ENCODE results near the gene CD44.

The CD44 gene

GRCh38 chr11:35139722-35140282, 831 bp downstream of the CD44 start:
- DNase-seq (ENCODE audit: low spot score): peak; percentile 55

DNA sequence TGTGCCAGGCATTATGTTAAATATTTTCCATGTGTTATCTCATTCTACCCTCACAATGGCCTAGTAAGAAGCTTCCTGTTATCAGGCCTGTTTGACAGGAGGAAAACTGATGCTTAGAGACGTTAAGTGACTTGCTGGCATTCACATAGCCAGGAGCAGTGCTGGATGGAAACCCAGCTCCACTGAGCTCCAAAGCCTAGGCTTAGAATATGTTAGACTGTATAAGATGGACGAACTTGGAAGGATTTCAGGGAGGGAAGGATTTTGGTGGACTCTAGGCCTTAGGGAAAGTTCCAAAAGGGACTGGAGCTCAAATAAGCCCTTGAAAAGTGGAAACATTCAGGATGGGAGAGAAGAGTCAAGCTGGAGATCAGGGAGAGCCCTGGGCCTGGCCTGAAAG, 2.1 kb downstream of the CD44 start:
- no peak for DNase-seq (ENCODE audit: low spot score)

GRCh38 chr11:35141571-35141971, 2.6 kb downstream of the CD44 start:
- no peak for DNase-seq (ENCODE audit: low spot score)

DNA sequence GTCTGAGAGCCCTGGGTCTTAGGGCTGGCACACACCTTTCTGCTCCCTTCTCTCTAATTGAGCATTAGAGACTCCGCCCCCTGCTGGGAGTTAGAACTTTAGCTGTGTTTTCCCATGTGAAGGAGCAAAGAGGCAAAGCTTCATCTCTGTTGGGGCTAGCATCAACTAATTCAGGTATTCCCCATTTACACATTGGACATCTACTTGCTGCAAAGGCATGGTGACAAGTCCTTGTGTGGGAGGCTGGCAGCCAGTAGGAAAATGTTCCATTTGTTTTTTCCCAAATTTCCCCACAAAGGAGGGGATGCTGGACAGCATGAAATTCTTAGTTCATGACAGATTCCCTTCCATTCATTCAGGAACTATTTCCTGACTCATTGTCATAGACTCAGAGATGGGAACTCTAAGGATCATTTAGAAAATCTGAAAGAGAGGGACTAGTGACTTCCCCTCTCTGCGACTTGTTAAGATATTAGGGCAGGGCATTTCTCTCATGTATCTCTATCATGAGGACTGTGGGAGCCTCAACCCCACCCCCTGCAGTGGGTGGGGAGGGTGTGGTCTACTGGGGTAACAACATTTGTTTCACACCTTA, 3.6 kb downstream of the CD44 start:
- peak; percentile 46 for DNase-seq (ENCODE audit: low spot score)

DNA sequence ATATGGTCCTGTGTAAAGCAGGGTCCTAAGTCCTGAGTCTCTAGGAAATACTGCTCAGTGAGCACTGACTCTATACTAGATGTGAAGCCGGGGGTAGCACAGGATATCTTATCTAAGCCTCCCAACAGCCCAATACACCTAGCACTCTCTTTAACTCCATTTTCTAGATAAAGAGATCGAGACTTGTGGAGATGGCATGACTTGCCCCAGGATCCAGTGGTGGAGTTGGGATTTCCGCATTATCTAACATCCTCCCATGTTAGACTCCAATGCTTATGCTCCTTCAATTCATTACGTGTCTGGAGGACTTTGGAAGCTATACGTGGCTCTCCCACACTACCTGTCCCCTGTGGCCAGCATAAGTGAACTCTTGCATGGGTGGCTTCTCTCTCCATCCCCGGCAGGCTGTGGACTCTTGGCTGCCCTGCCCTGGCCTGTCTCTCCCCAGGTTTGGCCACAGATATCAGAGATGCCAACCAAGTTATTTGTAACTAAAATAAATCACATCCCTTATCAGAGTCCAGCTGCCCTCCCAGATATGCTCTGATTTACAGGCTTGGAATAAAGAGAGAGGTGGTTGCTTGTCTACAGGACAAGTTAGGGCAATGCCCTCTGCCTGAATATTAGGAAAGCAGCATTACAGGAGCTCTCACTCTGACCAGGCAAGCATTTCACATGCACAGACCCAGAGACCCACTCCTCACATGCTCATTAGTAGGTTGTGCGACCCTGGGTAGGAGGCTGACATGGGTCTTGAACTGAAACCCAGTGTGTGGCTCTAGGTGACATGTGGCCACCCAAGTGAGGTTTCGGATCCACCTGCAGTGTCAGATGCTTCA, 4.5 kb downstream of the CD44 start:
- no peak for DNase-seq (ENCODE audit: low spot score)

DNA sequence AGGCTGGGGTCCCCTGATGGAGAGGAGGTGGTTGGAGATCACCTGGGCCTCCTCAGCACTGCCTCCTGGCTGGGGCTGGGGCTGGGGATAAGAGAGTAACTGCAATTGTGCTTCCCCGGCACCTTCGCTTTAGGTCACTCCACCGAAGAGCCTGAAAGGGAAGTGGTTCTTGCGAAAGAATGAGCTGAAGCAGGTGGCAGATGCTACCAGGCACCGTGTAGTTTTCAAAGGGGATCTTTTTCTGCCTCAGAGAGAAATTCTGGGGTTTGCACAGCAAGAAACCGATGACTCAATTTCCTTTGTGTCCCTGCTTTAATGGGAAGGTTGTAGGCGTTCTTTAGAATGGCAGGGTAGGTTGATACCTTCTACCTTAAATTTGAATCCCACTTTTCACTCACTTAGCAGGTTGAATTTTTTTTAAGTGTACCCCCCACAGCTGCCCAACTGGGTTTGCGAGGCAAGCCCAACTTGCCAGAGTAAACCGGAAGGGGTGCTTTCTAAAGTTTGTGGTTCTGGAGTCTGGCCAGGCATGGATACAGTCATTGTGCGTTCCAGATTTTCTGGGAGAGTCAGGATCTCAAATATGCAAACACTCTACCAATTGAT, 5.3 kb downstream of the CD44 start:
- peak; percentile 66 for DNase-seq (ENCODE audit: low spot score)

GRCh38 chr11:35144806-35145205, 5.8 kb downstream of the CD44 start:
- no peak for DNase-seq (ENCODE audit: low spot score)

- DNase-seq (ENCODE audit: low spot score): peak; percentile 67
Measured at GRCh38 chr11:35145271-35145670, 6.3 kb downstream of the CD44 start.

- no peak for DNase-seq (ENCODE audit: low spot score)
Measured at GRCh38 chr11:35146074-35146521, 7.1 kb downstream of the CD44 start.

GRCh38 chr11:35146711-35147110, 7.7 kb downstream of the CD44 start:
- DNase-seq (ENCODE audit: low spot score): no peak

DNA sequence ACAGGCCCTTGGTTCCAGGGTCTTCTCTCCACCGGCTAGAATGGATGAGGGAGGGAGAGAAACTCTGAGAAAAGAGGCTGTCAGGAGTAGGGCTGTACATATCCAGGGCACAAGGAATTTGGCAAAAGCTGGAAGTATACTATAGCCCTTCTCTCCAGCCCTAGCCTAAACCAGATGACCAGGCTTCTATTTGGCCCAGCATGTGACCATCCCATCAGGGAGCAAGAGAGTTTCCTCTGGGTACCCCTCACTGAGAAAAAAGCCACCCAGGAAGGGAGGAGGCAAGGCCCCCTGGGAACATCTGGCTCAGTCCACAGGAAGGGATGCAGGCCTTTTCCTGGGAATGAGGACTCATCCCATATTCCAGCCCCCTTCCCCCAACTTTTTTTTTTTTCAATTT, 8.3 kb downstream of the CD44 start:
- DNase-seq (ENCODE audit: low spot score): no peak

GRCh38 chr11:35148163-35148837, 9.3 kb downstream of the CD44 start:
- DNase-seq (ENCODE audit: low spot score): no peak

DNA sequence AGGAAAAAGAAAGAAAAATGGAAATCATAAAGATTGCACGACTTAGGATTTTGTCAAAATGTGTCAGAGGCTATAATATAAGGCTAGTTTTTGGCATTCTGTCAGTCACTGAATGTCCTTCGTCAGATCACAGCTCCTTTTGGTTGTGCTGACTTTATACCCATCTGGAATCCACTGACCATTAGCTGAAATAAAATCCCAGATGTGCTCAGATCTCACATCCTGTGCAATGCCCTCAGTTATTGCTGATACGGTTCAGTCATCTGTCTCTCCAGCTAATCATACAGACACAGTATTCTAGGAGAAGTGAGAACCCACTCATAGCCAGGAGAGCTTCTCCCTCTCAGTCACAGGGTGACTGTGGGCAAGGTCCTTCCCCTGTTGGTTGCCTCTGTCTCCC, 11.5 kb downstream of the CD44 start:
- no peak for DNase-seq (ENCODE audit: low spot score)

GRCh38 chr11:35151241-35151640, 12.3 kb downstream of the CD44 start:
- no peak for DNase-seq (ENCODE audit: low spot score)

- no peak for DNase-seq (ENCODE audit: low spot score)
Measured at GRCh38 chr11:35151683-35152280, 12.8 kb downstream of the CD44 start.

DNA sequence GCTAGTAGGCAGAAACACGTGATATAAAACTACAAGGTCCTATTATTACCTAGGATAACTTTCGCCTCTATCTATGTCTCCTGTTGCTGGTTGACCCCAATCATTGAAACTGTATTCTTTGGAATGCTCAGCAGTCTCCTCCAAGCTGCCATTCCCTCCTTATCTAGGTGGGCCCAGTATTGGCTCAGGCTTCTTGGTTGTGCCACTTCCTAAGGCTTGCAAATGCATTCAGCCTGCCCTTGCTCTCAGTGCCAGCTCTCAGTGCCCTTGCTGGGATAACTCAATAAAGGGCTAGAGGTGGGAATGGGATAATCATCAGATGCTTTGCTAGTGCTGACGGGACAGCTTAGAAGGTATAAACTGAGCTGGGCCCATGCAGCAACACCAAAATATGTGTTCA, 13.6 kb downstream of the CD44 start:
- DNase-seq (ENCODE audit: low spot score): no peak

DNA sequence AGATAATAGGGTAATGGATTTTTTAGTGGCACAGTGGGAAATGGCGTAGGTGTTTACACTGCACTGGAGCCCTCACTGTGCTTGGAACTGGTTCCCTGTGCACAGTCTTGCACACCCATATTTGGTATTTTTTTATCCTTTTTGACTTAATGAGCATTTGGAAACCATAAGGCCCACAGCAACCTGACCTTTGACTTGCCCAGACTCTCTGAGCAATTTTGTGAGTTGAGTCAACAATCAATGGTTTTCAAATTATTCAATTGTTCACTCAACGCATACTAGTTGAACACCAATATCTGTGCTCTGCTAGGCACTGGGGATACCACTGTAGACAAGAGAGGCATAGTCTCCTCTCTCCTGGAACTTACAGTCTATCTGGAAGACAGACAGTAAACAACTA, 14.3 kb downstream of the CD44 start:
- no peak for DNase-seq (ENCODE audit: low spot score)

DNA sequence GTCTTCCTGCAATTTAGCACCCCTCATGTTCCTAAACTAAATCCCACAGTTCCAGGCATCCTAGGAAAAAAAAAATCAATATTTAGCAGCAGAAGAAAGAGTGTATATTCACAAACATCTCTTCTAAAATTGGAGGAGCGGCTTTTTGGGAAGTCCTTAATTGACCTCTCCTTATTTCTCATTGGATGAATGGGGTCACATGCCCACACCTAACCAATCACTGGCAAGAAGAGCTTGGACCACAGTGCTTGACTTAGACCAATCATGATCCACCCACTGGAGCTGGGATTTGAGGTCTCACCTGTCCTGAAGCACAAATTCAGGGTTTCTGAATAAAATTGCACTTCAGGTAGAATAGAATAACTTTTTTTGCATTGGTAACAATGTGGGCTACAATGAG, 16.0 kb downstream of the CD44 start:
- no peak for DNase-seq (ENCODE audit: low spot score)

DNA sequence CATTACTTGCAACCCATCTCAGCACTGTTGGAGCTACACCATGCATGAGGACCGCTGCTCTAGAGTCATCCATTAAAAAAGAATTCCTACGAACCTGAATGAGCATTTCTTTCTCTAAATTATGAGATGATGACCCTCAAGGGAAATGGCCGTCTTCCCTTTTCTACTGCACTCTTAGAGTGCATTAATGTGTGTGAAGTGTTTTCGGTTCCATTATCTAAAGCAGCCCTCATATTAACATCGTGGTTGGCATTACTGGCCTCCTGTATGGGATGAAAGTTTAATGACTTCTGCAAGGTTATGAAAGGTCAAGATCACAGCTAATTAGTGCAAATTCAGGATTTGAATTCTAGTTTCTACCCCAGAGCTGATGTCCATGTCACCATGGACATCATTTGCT, 16.7 kb downstream of the CD44 start:
- no peak for DNase-seq (ENCODE audit: low spot score)

GRCh38 chr11:35157814-35158700, 19.1 kb downstream of the CD44 start:
- no peak for DNase-seq (ENCODE audit: low spot score)
